DLD1 (cell line): ENCODE results near the gene SLC6A15.

ENCODE experiments used
- in situ Hi-C: cut with HindIII; loops from 2 replicates; pipeline ENCODE4 v1.10.0; 2017; ENCODE audit warnings: low sequenced_read_pairs

SLC6A15 gene

GRCh38 chr12:84810611-84811010 is 102.0 kb downstream of the SLC6A15 start:
- in situ Hi-C loops = no loop called here
